ENCODE data around the gene MAPRE2. TPM values are rescaled to one million over a fixed set of nuclear protein-coding genes. Genes with fewer than 3 reads are reported as not detected.
A peak's percentile ranks its signal among the peaks of the same experiment; 100 is the strongest.
"Not testable (repeated sequence)": the region's sequence is repeated elsewhere in the genome, so short reads cannot be mapped to it uniquely, and the experiment has no call there.

The MAPRE2 gene
- total and polyA plus RNA-seq, 8 donors: 4.8 to 18.2 (median 10.6) TPM

GRCh38 chr18:35142275-35142615 is 101.0 kb downstream of the MAPRE2 start:
- peaks cover 0 to 7% (median 0%) of the 10 kb centered on the region in 3 donors for H3K36me3 ChIP-seq
- intact Hi-C loops (cut with DNase I): loop anchor here in 1 of 3 donors (5.0 kb wide), 1 partner anchor 135 kb away; no protein-coding TSS in a partner anchor
- WGBS, 2 donors: 81 to 83% methylated on average over 1 of the region's 1 CpG

GRCh38 chr18:35143622-35144596 is 102.7 kb downstream of the MAPRE2 start:
- peak in 4 of 6 donors; percentile 49 to 68 (median 60) for DNase-seq
- intact Hi-C loops (cut with DNase I): loop anchor here in 1 of 3 donors (5.0 kb wide), 1 partner anchor 137 kb away; no protein-coding TSS in a partner anchor
- H3K4me3 ChIP-seq: no peak overlapping the region
- WGBS, 2 donors: 22 to 27% methylated on average over 8 of the region's 8 CpGs
- ATAC-seq: peak; percentile 95 to 100 (median 98)
- peak; percentile 15 to 71 (median 64) for TF ChIP-seq CTCF (IDR thresholded peaks at IDR 0.05)
- H3K4me1 ChIP-seq: peaks cover 0 to 8% (median 5%) of the 10 kb centered on the region in 3 donors
- H3K9me3 ChIP-seq: no peaks in the 10 kb centered on the region
- H3K36me3 ChIP-seq: peaks cover 0 to 7% (median 0%) of the 10 kb centered on the region in 3 donors
- FAIRE-seq: no peak
- no peaks in the 10 kb centered on the region for H3K27me3 ChIP-seq
- peak overlapping the region in 2 of 4 donors; percentile 5 to 37 for H3K27ac ChIP-seq

More at GRCh38 chr18:35142275-35142615, 101.0 kb downstream of the MAPRE2 start:
- no peak for TF ChIP-seq CTCF (IDR thresholded peaks at IDR 0.05)
- Histone ChIP-seq H3K27me3 (no peaks in the 10 kb centered on the region), H3K4me3 (no peak overlapping the region), H3K9me3 (no peaks in the 10 kb centered on the region), H3K4me1 (peaks cover 0 to 8% (median 5%) of the 10 kb centered on the region in 3 donors), H3K27ac (no peak overlapping the region)
- DNase-seq (no peak), FAIRE-seq (no peak), ATAC-seq (no peak)

GRCh38 chr18:35144698-35145097 is 103.5 kb downstream of the MAPRE2 start:
- Histone ChIP-seq H3K27ac (peak overlapping the region in 1 of 4 donors; percentile 37), H3K4me1 (peaks cover 0 to 8% (median 5%) of the 10 kb centered on the region in 3 donors)
- ATAC-seq: no peak

GRCh38 chr18:35150195-35150594 is 109.0 kb downstream of the MAPRE2 start:
- not testable (repeated sequence) for ATAC-seq, H3K36me3 ChIP-seq, H3K4me3 ChIP-seq, FAIRE-seq, DNase-seq, H3K27me3 ChIP-seq, H3K4me1 ChIP-seq, H3K27ac ChIP-seq, H3K9me3 ChIP-seq
- WGBS, 2 donors: 94% methylated on average over 3 of the region's 3 CpGs
- intact Hi-C loops (cut with DNase I): loop anchor here in 1 of 3 donors (5.0 kb wide), 1 partner anchor 143 kb away; no protein-coding TSS in a partner anchor

More at GRCh38 chr18:35144698-35145097, 103.5 kb downstream of the MAPRE2 start:
- no peak for DNase-seq
- intact Hi-C loops (cut with DNase I): loop anchor here in 1 of 3 donors (5.0 kb wide), 1 partner anchor 137 kb away; no protein-coding TSS in a partner anchor
- Histone ChIP-seq H3K27me3 (no peaks in the 10 kb centered on the region), H3K4me3 (no peak overlapping the region), H3K36me3 (peaks cover 0 to 7% (median 0%) of the 10 kb centered on the region in 3 donors), H3K9me3 (no peaks in the 10 kb centered on the region)
- 68 to 69% methylated on average over 4 of the region's 4 CpGs for WGBS, 2 donors
- TF ChIP-seq CTCF (IDR thresholded peaks at IDR 0.05): no peak
- FAIRE-seq: no peak

GRCh38 chr18:35153609-35154272 is 112.5 kb downstream of the MAPRE2 start:
- DNase-seq (no peak), FAIRE-seq (no peak), ATAC-seq (peak in 1 of 4 donors; percentile 12)
- 94 to 96% methylated on average over 12 of the region's 12 CpGs for WGBS, 2 donors
- Histone ChIP-seq H3K4me3 (no peak overlapping the region), H3K9me3 (no peaks in the 10 kb centered on the region), H3K27me3 (no peaks in the 10 kb centered on the region), H3K36me3 (no peaks in the 10 kb centered on the region), H3K27ac (no peak overlapping the region), H3K4me1 (peaks cover 0 to 9% (median 0%) of the 10 kb centered on the region in 3 donors)
- no peak for TF ChIP-seq CTCF (IDR thresholded peaks at IDR 0.05)
- intact Hi-C loops (cut with DNase I): loop anchor here in 1 of 3 donors (5.0 kb wide), 1 partner anchor 146 kb away; no protein-coding TSS in a partner anchor
